Activated CD4-positive, CD25-positive, alpha-beta regulatory T cell treated with anti-CD3 and anti-CD28 coated beads, Interleukin-2, amount 50 U/mL, for 72 hours (primary cell): ENCODE measurements around the gene GPR39.
"Not testable (repeated sequence)": the region's sequence is repeated elsewhere in the genome, so short reads cannot be mapped to it uniquely, and the experiment has no call there.

ENCODE experiments used
- DNase-seq: peaks from one replicate; pipeline ENCODE4 v3.0.0; 2021

The GPR39 gene

GRCh38 chr2:132515010-132515409, 98.4 kb downstream of the GPR39 start:
- no peak for DNase-seq

GRCh38 chr2:132517386-132517785, 100.8 kb downstream of the GPR39 start:
- no peak for DNase-seq

GRCh38 chr2:132518302-132518701, 101.7 kb downstream of the GPR39 start:
- DNase-seq = no peak

- no peak for DNase-seq
These were observed 103.0 kb downstream of the GPR39 start for GRCh38 chr2:132519566-132519965.

GRCh38 chr2:132521341-132521740, 104.7 kb downstream of the GPR39 start:
- DNase-seq = no peak

GRCh38 chr2:132522901-132523300, 106.3 kb downstream of the GPR39 start:
- no peak for DNase-seq

- not testable (repeated sequence) for DNase-seq
These were observed 120.5 kb downstream of the GPR39 start for GRCh38 chr2:132537061-132537460.

GRCh38 chr2:132538331-132538855, 121.8 kb downstream of the GPR39 start:
- DNase-seq = no peak

- no peak for DNase-seq
These were observed 123.6 kb downstream of the GPR39 start for GRCh38 chr2:132540166-132540565.

- DNase-seq = no peak
These were observed 126.5 kb downstream of the GPR39 start for GRCh38 chr2:132542953-132543569.

- no peak for DNase-seq
These were observed 127.5 kb downstream of the GPR39 start for GRCh38 chr2:132544006-132544630.

- DNase-seq = peak; percentile 33
These were observed 130.6 kb downstream of the GPR39 start for GRCh38 chr2:132547090-132547687.

GRCh38 chr2:132549935-132550670, 133.5 kb downstream of the GPR39 start:
- DNase-seq = no peak

- no peak for DNase-seq
These were observed 134.3 kb downstream of the GPR39 start for GRCh38 chr2:132550946-132551345.

GRCh38 chr2:132557694-132558093, 141.1 kb downstream of the GPR39 start:
- no peak for DNase-seq

GRCh38 chr2:132559326-132559725, 142.7 kb downstream of the GPR39 start:
- no peak for DNase-seq

- no peak for DNase-seq
These were observed 143.3 kb downstream of the GPR39 start for GRCh38 chr2:132559921-132560320.

- DNase-seq = no peak
These were observed 144.0 kb downstream of the GPR39 start for GRCh38 chr2:132560562-132560961.

GRCh38 chr2:132562245-132562644, 145.6 kb downstream of the GPR39 start:
- DNase-seq = no peak

- no peak for DNase-seq
These were observed 147.5 kb downstream of the GPR39 start for GRCh38 chr2:132564065-132564464.

- DNase-seq = no peak
These were observed 149.8 kb downstream of the GPR39 start for GRCh38 chr2:132566379-132566778.

GRCh38 chr2:132567682-132568081, 151.1 kb downstream of the GPR39 start:
- DNase-seq = no peak

- DNase-seq = no peak
These were observed 152.1 kb downstream of the GPR39 start for GRCh38 chr2:132568656-132569055.
